Mononuclear cell (primary cell): ENCODE results near the gene DMAC1. TPM values are rescaled to one million over a fixed set of nuclear protein-coding genes. Genes with fewer than 3 reads are reported as not detected.

Source experiments
- H3K27me3 ChIP-seq: 2 replicates; pipeline ENCODE4 v1.6.0; 2011; ENCODE audit warnings: low read length, control low read depth; ENCODE audit not compliant: insufficient read depth
- H3K4me1 ChIP-seq: 2 replicates; pipeline ENCODE4 v1.5.1; 2011; ENCODE audit warnings: mild to moderate bottlenecking, low read length, control low read depth; ENCODE audit not compliant: insufficient read depth
- H3K4me3 ChIP-seq: 2 replicates; pipeline ENCODE4 v1.5.1; 2011; ENCODE audit warnings: mild to moderate bottlenecking, low read length, moderate library complexity
- H3K9me3 ChIP-seq: 2 replicates; pipeline ENCODE4 v1.5.1; 2011; ENCODE audit warnings: low read depth, mild to moderate bottlenecking, control low read depth, low read length
- total RNA-seq: library from RNA; depleted of rRNA; stranded (reverse); fragments of >200 nt; gene quantifications from one replicate; pipeline ENCODE4 v1.2.3, GENCODE V29; 2012

DMAC1 gene
- total RNA-seq, 1 donor = 2.5 TPM

GRCh38 chr9:7794196-7794595, 5.4 kb downstream of the DMAC1 start:
- Histone ChIP-seq H3K27me3 (no peaks in the 10 kb centered on the region), H3K4me3 (no peak overlapping the region), H3K9me3 (no peaks in the 10 kb centered on the region), H3K4me1 (peaks cover 9% of the 10 kb centered on the region)

GRCh38 chr9:7791394-7791793, 8.2 kb downstream of the DMAC1 start:
- H3K4me3 ChIP-seq = no peak overlapping the region
- no peaks in the 10 kb centered on the region for H3K9me3 ChIP-seq
- no peaks in the 10 kb centered on the region for H3K4me1 ChIP-seq
- H3K27me3 ChIP-seq = no peaks in the 10 kb centered on the region

DNA sequence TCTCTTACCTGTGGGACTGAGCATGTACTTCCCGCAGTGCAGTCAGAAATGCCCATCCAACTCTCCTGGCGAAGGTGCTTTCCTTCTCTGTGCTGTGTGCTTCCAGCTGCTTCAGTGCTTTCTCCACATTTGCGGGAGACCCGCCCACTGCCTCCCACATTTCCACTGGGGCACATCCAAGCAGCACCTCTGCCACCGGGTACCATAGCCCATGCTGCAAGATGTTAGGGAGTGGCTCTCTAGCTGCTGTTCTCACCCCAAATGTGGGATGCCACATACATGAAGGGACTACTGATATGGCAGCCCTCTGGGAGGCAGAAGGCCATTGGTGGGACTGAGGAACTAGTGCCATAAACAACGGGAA, 8.8 kb downstream of the DMAC1 start:
- Histone ChIP-seq H3K4me3 (no peak overlapping the region), H3K9me3 (no peaks in the 10 kb centered on the region), H3K4me1 (no peaks in the 10 kb centered on the region), H3K27me3 (no peaks in the 10 kb centered on the region)

DNA sequence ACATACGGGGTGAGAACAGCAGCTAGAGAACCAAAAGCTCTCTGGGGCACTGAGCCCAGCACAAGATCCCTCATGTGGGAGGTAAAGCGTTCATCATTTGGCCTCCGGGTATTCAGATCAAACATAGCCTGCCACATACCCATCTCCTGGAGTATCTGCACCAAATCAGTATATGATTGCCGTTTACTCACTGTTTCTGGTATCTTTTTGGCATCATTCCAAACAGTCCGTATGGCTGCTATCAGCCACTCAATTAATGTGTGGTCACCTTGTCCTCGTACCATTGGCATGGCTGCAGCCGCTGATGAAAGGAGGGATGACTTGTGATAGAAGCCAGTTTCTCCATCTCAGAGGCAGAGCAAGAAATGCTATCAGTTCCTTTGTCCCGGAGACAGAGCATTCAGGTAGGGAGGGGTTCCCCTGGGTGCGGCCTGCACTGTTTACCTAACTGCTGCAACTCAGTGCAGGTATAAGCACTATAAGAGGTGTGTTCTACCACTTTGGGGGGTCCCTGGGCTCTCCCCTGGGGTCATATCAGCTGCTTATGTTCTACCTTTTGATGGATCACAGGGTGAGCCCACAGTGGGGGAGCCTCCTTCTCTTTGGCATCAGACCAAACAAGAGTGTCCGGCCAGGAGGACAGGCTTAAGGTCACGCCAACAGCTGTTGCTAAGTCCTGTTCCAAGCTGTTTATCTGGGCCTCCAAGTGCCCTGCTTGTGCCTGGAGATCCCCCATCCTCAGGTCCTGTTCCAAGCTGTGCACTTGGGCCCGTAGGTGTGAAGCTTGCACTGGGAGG, 9.4 kb downstream of the DMAC1 start:
- Histone ChIP-seq H3K9me3 (no peaks in the 10 kb centered on the region), H3K4me3 (no peak overlapping the region), H3K4me1 (no peaks in the 10 kb centered on the region), H3K27me3 (no peaks in the 10 kb centered on the region)

- H3K4me3 ChIP-seq = no peak overlapping the region
- no peaks in the 10 kb centered on the region for H3K9me3 ChIP-seq
- no peaks in the 10 kb centered on the region for H3K27me3 ChIP-seq
- H3K4me1 ChIP-seq = no peaks in the 10 kb centered on the region
Measured at GRCh38 chr9:7788772-7789171, 10.8 kb downstream of the DMAC1 start.

GRCh38 chr9:7785813-7786212, 13.8 kb downstream of the DMAC1 start:
- Histone ChIP-seq H3K4me3 (no peak overlapping the region), H3K9me3 (no peaks in the 10 kb centered on the region), H3K27me3 (no peaks in the 10 kb centered on the region), H3K4me1 (no peaks in the 10 kb centered on the region)

- Histone ChIP-seq H3K4me1 (no peaks in the 10 kb centered on the region), H3K9me3 (no peaks in the 10 kb centered on the region), H3K27me3 (no peaks in the 10 kb centered on the region), H3K4me3 (no peak overlapping the region)
Measured at GRCh38 chr9:7784472-7784871, 15.1 kb downstream of the DMAC1 start.

GRCh38 chr9:7783635-7784063, 15.9 kb downstream of the DMAC1 start:
- Histone ChIP-seq H3K4me3 (no peak overlapping the region), H3K27me3 (no peaks in the 10 kb centered on the region), H3K4me1 (no peaks in the 10 kb centered on the region), H3K9me3 (no peaks in the 10 kb centered on the region)

- Histone ChIP-seq H3K4me3 (no peak overlapping the region), H3K9me3 (no peaks in the 10 kb centered on the region), H3K4me1 (no peaks in the 10 kb centered on the region), H3K27me3 (no peaks in the 10 kb centered on the region)
Measured at GRCh38 chr9:7782400-7783120, 17.0 kb downstream of the DMAC1 start.

- H3K4me3 ChIP-seq = no peak overlapping the region
- H3K9me3 ChIP-seq = no peaks in the 10 kb centered on the region
- no peaks in the 10 kb centered on the region for H3K4me1 ChIP-seq
- H3K27me3 ChIP-seq = no peaks in the 10 kb centered on the region
Measured at GRCh38 chr9:7780261-7780988, 19.2 kb downstream of the DMAC1 start.

DNA sequence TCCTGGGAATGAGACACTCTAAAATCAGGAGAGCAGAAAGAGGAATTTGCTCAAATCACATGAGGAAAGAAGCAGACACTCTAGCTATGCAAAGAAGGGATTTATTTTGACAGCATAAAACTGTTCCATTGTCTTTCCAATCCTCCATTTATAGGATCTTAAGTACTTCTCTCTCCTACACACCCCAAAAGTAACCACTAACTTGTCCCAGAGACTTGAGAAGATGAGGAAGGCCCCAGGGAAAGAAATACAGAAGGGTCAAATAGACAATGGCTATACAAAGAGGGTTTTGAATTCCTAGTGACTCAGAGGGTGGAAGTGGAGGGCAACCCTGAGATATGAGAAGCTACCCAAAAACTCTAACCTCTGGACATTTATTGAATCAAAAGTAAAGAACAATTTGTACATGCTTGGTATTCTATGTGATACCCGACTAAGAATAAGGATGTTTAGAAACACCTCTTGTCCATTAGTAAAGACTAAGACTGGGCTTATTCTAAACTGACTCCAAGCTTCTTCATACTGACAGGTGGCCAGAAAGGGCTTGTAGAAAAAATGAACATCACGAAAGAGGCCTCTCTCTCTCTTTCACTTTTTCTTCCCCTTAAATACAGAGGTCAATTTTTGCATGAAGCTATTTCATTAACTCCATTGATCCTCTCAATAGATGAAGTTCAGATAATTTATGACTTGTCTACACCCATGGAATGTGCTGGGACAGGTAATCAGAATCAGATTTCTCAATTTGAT, 20.6 kb downstream of the DMAC1 start:
- Histone ChIP-seq H3K9me3 (no peaks in the 10 kb centered on the region), H3K27me3 (no peaks in the 10 kb centered on the region), H3K4me1 (no peaks in the 10 kb centered on the region), H3K4me3 (no peak overlapping the region)

DNA sequence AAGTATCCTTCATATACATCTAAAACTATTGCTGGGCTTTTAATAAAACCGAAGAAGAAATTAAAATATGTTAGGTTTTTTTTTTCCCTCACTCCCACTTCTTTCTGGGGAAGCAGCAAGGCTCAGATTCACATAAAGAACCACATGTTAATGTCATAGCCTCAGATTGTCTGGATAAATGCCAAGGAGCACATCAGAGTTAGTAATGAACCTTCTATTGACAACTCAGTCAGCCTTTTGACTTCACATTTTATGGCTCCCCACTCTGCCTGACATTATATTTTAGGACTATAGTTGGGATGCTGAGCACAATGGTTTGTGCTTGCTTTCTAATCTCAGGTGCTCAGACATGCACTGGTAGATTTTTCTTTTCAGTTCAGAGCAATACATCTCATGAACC, 21.8 kb downstream of the DMAC1 start:
- Histone ChIP-seq H3K4me3 (no peak overlapping the region), H3K27me3 (no peaks in the 10 kb centered on the region), H3K9me3 (no peaks in the 10 kb centered on the region), H3K4me1 (no peaks in the 10 kb centered on the region)

DNA sequence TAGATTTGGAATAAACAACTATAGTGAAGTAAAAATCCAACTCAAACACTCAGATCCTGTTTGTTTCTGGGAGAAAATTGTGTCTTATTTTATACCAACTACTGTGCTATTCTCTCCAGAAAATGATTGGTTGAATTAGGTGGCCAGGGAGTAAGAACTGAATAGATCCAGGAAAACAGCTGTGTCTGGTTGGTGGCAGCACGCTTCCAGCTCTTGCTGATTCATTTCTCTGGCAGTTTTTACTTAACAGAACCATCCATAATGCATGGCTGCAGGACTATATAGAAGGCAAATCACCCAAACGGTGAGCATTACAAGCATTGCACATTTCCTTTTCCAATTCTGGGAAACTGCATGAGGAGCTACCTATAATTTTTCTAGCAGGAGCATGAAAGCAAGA, 29.5 kb downstream of the DMAC1 start:
- Histone ChIP-seq H3K9me3 (no peaks in the 10 kb centered on the region), H3K4me3 (no peak overlapping the region), H3K4me1 (no peaks in the 10 kb centered on the region), H3K27me3 (no peaks in the 10 kb centered on the region)

DNA sequence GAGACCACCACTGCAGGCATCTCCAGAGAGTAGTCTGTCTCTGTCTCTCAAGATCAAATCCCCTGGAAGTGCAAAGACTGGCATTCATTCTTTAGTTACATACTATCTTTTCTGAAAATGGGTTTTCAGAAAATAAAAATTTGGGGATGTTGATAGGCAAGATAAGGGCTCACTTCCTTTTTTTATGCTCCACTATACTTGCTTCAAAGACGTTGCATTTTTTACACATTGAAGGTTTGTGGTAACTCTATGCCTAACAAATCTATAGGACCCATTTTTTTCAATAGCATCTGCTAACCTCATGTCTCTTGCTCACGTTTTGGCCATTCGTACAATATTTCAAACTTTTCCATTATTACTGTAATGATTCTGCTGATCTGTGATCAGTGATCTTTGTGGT, 37.0 kb downstream of the DMAC1 start:
- no peak overlapping the region for H3K4me3 ChIP-seq
- H3K4me1 ChIP-seq = no peaks in the 10 kb centered on the region
- no peaks in the 10 kb centered on the region for H3K27me3 ChIP-seq
- no peaks in the 10 kb centered on the region for H3K9me3 ChIP-seq

GRCh38 chr9:7760014-7760415, 39.6 kb downstream of the DMAC1 start:
- Histone ChIP-seq H3K27me3 (no peaks in the 10 kb centered on the region), H3K4me3 (no peak overlapping the region), H3K9me3 (no peaks in the 10 kb centered on the region), H3K4me1 (no peaks in the 10 kb centered on the region)
